Erythroblast (primary cell): ENCODE measurements around the gene ACTN2.

Source experiments
- GATA1 ChIP-seq: IDR thresholded peaks from 2 replicates; pipeline ENCODE4 v1.6.1; 2011; ENCODE audit warnings: low read depth, mild to moderate bottlenecking, control low read depth, low read length, moderate library complexity
- POLR2A ChIP-seq: IDR thresholded peaks from 2 replicates; pipeline ENCODE4 v1.6.1; 2011; ENCODE audit warnings: mild to moderate bottlenecking, low read length

DNA sequence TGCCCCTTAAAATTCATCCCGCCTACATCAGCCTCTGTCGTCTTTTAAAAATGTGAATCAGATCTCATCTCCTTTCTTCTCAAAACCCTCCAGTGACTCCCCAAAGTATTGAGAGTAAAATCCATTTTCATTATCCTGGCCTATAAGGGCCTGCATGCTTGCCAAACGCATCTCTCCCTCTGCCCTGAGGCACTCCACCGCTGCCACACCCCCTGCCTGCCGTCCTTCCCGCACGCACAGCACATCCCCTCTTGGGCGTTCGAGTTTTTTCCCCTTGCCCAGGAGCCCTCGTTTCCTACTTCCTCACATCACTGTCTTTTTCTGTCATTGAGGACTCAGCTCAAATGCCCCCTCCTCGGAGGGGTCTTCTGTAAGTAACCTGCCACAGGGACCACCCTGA, 55.5 kb downstream of the ACTN2 start:
- TF ChIP-seq POLR2A = no peak
- no peak for TF ChIP-seq GATA1
